Tibial nerve (tissue), 4 donors: ENCODE results near the gene CMIP. TPM values are rescaled to one million over a fixed set of nuclear protein-coding genes. Genes with fewer than 3 reads are reported as not detected.

ENCODE experiments used
- DNase-seq, 2 donors: peaks; one replicate each; pipeline ENCODE4 v3.0.0-alpha.2; 2019; ENCODE audit warnings: low spot score in 2 of 2
- H3K27ac ChIP-seq, 4 donors: fragments of 200-600 bp; sonication (generic) in 3 of 4; one replicate each; pipeline ENCODE4 v1.5.1; 2017 to 2019; ENCODE audit warnings: mild to moderate bottlenecking in 1 of 4
- H3K27me3 ChIP-seq, 2 donors: fragments of 200-600 bp; sonication (generic) in 1 of 2; one replicate each; pipeline versions ENCODE4 v1.5.1 to v1.6.0; 2017 to 2019
- H3K36me3 ChIP-seq, 3 donors: fragments of 200-600 bp; sonication (generic); one replicate each; pipeline ENCODE4 v1.5.1; 2018 to 2019
- H3K4me1 ChIP-seq, 4 donors: fragments of 200-600 bp; sonication (generic) in 3 of 4; one replicate each; pipeline ENCODE4 v1.5.1; 2017 to 2019
- H3K4me3 ChIP-seq, 4 donors: fragments of 200-600 bp; sonication (generic) in 3 of 4; one replicate each; pipeline ENCODE4 v1.5.1; 2017 to 2019; ENCODE audit warnings: mild to moderate bottlenecking in 1 of 4, moderate library complexity in 1 of 4
- H3K9me3 ChIP-seq, 4 donors: fragments of 200-600 bp; sonication (generic) in 3 of 4; one replicate each; pipeline ENCODE4 v1.5.1; 2017 to 2019
- CTCF ChIP-seq, 5 experiments: fragments of 200-600 bp in 3 of 5; fragments of 450-650 bp in 2 of 5; sonication (generic) in 3 of 5; IDR thresholded peaks; one replicate each; pipeline ENCODE4 v1.5.1; 2016 to 2019; ENCODE audit warnings: antibody characterized with exemption in 5 of 5, mild to moderate bottlenecking in 3 of 5, moderate library complexity in 2 of 5
- EP300 ChIP-seq, 2 donors: sonication (generic); formaldehyde crosslinking; IDR thresholded peaks; one replicate each; pipeline ENCODE4 v1.6.1; 2017; ENCODE audit warnings: antibody characterized with exemption in 2 of 2, mild to moderate bottlenecking in 1 of 2
- POLR2A ChIP-seq, 2 donors: fragments of 450-650 bp; IDR thresholded peaks; one replicate each; pipeline ENCODE4 v1.6.1; 2017; ENCODE audit warnings: antibody characterized with exemption in 2 of 2, mild to moderate bottlenecking in 2 of 2, moderate library complexity in 2 of 2
- WGBS, 2 donors: methylation state at CpG; one replicate each; pipeline ENCODE4 v1.1.5; 2018; 5-methylcytosine and 5-hydroxymethylcytosine counted together
- total RNA-seq, 4 donors: library from RNA; depleted of rRNA; stranded (reverse); fragments of >200 nt; gene quantifications; one replicate each; pipeline ENCODE4 v1.1.0, GENCODE V29; 2016

Gene CMIP
- total RNA-seq, 4 donors from 2014 or later, result 28.2 to 48.8 (median 31.8) TPM

GRCh38 chr16:81445143-81445961 lies 744 bp downstream of the CMIP start:
- DNase-seq, result no peak

GRCh38 chr16:81445966-81446906 lies 1.6 kb downstream of the CMIP start:
- no peak for TF ChIP-seq CTCF (IDR thresholded peaks at IDR 0.05)
- TF ChIP-seq POLR2A (IDR thresholded peaks at IDR 0.05), result no peak
- no peak for TF ChIP-seq EP300 (IDR thresholded peaks at IDR 0.05)
- H3K27me3 ChIP-seq, result no peaks in the 10 kb centered on the region
- WGBS, 2 donors, result 25 to 32% methylated on average over 21 to 23 of the region's 23 CpGs
- H3K27ac ChIP-seq, result peak overlapping the region; percentile 70 to 89 (median 86)
- no peaks in the 10 kb centered on the region for H3K36me3 ChIP-seq
- peaks cover 0 to 43% (median 22%) of the 10 kb centered on the region in 4 donors for H3K4me1 ChIP-seq
- no peak for DNase-seq
- no peaks in the 10 kb centered on the region for H3K9me3 ChIP-seq
- H3K4me3 ChIP-seq, result peak overlapping the region; percentile 71 to 78 (median 74)

More at GRCh38 chr16:81445143-81445961, 744 bp downstream of the CMIP start:
- H3K9me3 ChIP-seq, result no peaks in the 10 kb centered on the region
- H3K27me3 ChIP-seq, result no peaks in the 10 kb centered on the region
- peaks cover 0 to 43% (median 22%) of the 10 kb centered on the region in 4 donors for H3K4me1 ChIP-seq
- H3K4me3 ChIP-seq, result peak overlapping the region; percentile 71 to 78 (median 74)
- no peak for TF ChIP-seq CTCF (IDR thresholded peaks at IDR 0.05)
- TF ChIP-seq EP300 (IDR thresholded peaks at IDR 0.05), result no peak
- TF ChIP-seq POLR2A (IDR thresholded peaks at IDR 0.05), result no peak
- H3K36me3 ChIP-seq, result no peaks in the 10 kb centered on the region
- peak overlapping the region; percentile 70 to 89 (median 86) for H3K27ac ChIP-seq
- 0 to 9% methylated on average over 8 to 23 of the region's 62 CpGs for WGBS, 2 donors

GRCh38 chr16:81446907-81447268 lies 2.3 kb downstream of the CMIP start:
- Histone ChIP-seq H3K4me1 (peaks cover 0 to 50% (median 22%) of the 10 kb centered on the region in 4 donors), H3K9me3 (no peaks in the 10 kb centered on the region), H3K27me3 (no peaks in the 10 kb centered on the region), H3K36me3 (no peaks in the 10 kb centered on the region), H3K27ac (peak overlapping the region in 3 of 4 donors; percentile 82 to 89 (median 89)), H3K4me3 (peak overlapping the region; percentile 0 to 78 (median 74))
- WGBS, 2 donors, result 57 to 63% methylated on average over 13 to 14 of the region's 14 CpGs
- DNase-seq, result no peak
- no peak for TF ChIP-seq EP300 (IDR thresholded peaks at IDR 0.05)
- TF ChIP-seq CTCF (IDR thresholded peaks at IDR 0.05), result no peak
- no peak for TF ChIP-seq POLR2A (IDR thresholded peaks at IDR 0.05)

DNA sequence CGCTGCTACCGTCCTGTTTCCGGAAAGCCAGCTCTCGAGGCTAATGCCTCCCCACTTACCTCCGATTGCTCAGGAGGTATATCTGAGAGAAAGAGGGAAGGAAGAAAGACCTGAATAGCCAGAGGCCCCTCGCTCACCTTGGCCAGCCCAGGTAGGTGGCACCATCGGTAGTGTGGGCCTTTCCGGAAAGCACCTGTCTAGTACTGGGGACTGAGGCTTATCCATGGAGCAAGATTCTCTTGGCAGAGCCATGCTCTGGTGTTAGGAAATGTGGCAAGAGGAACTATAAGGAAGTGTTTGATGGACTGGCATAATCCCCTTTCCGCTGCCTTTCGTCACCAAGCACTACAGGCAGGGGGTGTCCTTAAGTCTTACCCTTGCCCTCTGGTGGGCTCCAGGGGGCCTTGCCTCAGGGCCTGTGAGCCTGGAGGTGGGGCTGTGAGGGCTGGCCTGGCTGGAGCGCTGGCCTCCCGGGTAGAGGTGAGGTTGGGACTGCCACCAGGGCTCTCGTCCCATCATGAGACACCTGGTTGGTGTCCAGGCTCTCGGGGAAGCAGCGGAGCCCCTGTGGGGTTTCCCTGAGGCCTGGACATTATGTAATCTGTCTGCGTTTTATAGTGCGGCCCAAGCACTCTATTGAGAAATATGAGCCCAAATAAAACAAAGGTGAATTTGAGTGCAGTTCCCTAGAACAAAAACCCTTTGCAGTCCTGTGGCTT lies 2.9 kb downstream of the CMIP start:
- H3K4me1 ChIP-seq, result peaks cover 0 to 55% (median 28%) of the 10 kb centered on the region in 4 donors
- no peaks in the 10 kb centered on the region for H3K27me3 ChIP-seq
- no peaks in the 10 kb centered on the region for H3K36me3 ChIP-seq
- WGBS, 2 donors, result 69 to 77% methylated on average over 15 to 17 of the region's 17 CpGs
- TF ChIP-seq EP300 (IDR thresholded peaks at IDR 0.05) (peak in 1 of 2 donors; percentile 23), CTCF (IDR thresholded peaks at IDR 0.05) (no peak)
- H3K4me3 ChIP-seq, result peak overlapping the region in 3 of 4 donors; percentile 0 to 78 (median 73)
- peak overlapping the region in 3 of 4 donors; percentile 50 to 89 (median 89) for H3K27ac ChIP-seq
- no peak for DNase-seq
- no peaks in the 10 kb centered on the region for H3K9me3 ChIP-seq
